PC-3 (cell line): ENCODE measurements around the gene ITGB1BP1. TPM values are rescaled to one million over a fixed set of nuclear protein-coding genes. Genes with fewer than 3 reads are reported as not detected.

Experiments
- ATAC-seq: fragments of 200-7000 bp; cut with Tn5 transposase; 2 replicates; pipeline ENCODE4 v1.9.1; 2020; ENCODE audit warnings: mild to moderate bottlenecking, moderate library complexity
- BruUV-seq: library from RNA; stranded (reverse); fragments of 400-500 nt; replicated peaks from 2 replicates; lab custom pipeline; 2021; lab: Mats Ljungman, UMichigan
- CTCF ChIA-PET: fragments of 300-600 bp; sonication (Branson Sonifier 250); formaldehyde crosslinking; loops from one replicate; lab custom pipeline; 2022; ENCODE audit warnings: antibody characterized with exemption; lab: Charles Lee
- POLR2A ChIA-PET: fragments of 300-600 bp; sonication (Branson Sonifier 250); formaldehyde crosslinking; loops from one replicate; lab custom pipeline; 2022; ENCODE audit warnings: antibody characterized with exemption; ENCODE audit not compliant: unreplicated experiment; lab: Charles Lee
- DNase-seq: peaks from one replicate; pipeline ENCODE4 v3.0.0-alpha.2; 2015
- H2AFZ ChIP-seq: fragments of 300-600 bp; sonication (generic); 2 replicates; pipeline ENCODE4 v1.6.0; 2016; ENCODE audit warnings: antibody characterized with exemption, low read length
- H3F3A ChIP-seq: fragments of 300-600 bp; sonication (generic); one replicate; pipeline ENCODE4 v1.6.0; 2017; ENCODE audit warnings: antibody characterized with exemption, low read length, control low read depth, mild to moderate bottlenecking; ENCODE audit not compliant: unreplicated experiment
- H3K27ac ChIP-seq: fragments of 300-600 bp; sonication (generic); 2 replicates; pipeline ENCODE4 v1.5.1; 2016; ENCODE audit warnings: mild to moderate bottlenecking, low read length
- H3K27me3 ChIP-seq: fragments of 300-600 bp; sonication (generic); 2 replicates; pipeline ENCODE4 v1.6.1; 2016; ENCODE audit warnings: low read length, mixed read lengths
- H3K36me3 ChIP-seq: fragments of 300-600 bp; sonication (generic); 2 replicates; pipeline ENCODE4 v1.6.1; 2016; ENCODE audit warnings: low read depth, mixed run types, low read length, mixed read lengths
- H3K4me1 ChIP-seq: fragments of 300-600 bp; sonication (generic); 2 replicates; pipeline ENCODE4 v1.5.1; 2016; ENCODE audit warnings: low read length; ENCODE audit not compliant: insufficient read depth
- H3K4me2 ChIP-seq: fragments of 300-600 bp; sonication (generic); 2 replicates; pipeline ENCODE4 v1.6.0; 2016; ENCODE audit warnings: low read length
- H3K4me3 ChIP-seq: fragments of 300-600 bp; sonication (generic); 2 replicates; pipeline ENCODE4 v1.5.1; 2016; ENCODE audit warnings: mild to moderate bottlenecking, low read length, mixed read lengths
- H3K79me2 ChIP-seq: fragments of 300-600 bp; sonication (generic); 2 replicates; pipeline ENCODE4 v1.6.1; 2017; ENCODE audit warnings: low read length, mixed read lengths
- H3K9ac ChIP-seq: fragments of 300-600 bp; sonication (generic); 2 replicates; pipeline ENCODE4 v1.6.0; 2016; ENCODE audit warnings: mild to moderate bottlenecking, low read length
- H3K9me2 ChIP-seq: fragments of 300-600 bp; sonication (generic); replicated peaks from 2 replicates; pipeline ENCODE4 v1.6.1; 2016; ENCODE audit warnings: mixed run types, low read length, mixed read lengths
- H3K9me3 ChIP-seq: fragments of 300-600 bp; sonication (generic); 2 replicates; pipeline ENCODE4 v1.6.1; 2016; ENCODE audit warnings: low read length, mixed read lengths
- H4K20me1 ChIP-seq: fragments of 300-600 bp; sonication (generic); 2 replicates; pipeline ENCODE4 v1.6.1; 2016; ENCODE audit warnings: low read length, mixed read lengths
- EZH2 ChIP-seq: fragments of 300-600 bp; sonication (generic); IDR thresholded peaks from one replicate; pipeline ENCODE4 v1.6.1; 2017; ENCODE audit warnings: antibody characterized with exemption, mild to moderate bottlenecking, low read length; ENCODE audit not compliant: unreplicated experiment
- EZH2phosphoT487 ChIP-seq: fragments of 300-600 bp; sonication (generic); IDR thresholded peaks from 2 replicates; pipeline ENCODE4 v1.6.1; 2018; ENCODE audit warnings: mild to moderate bottlenecking, antibody characterized with exemption, low read length, borderline replicate concordance
- intact Hi-C: fragments of 100-400 bp; cut with micrococcal nuclease; formaldehyde crosslinking; loops from 2 replicates; pipeline ENCODE4 v1.9.0; 2023
- total RNA-seq: library from RNA; depleted of rRNA; stranded (reverse); fragments of >200 nt; gene quantifications from 2 replicates; pipeline ENCODE4 v1.2.3, GENCODE V29; 2014; rRNA removed
- TF ChIP-seq, protein P1 (sequence below): fragments of 300-600 bp; sonication (generic); conservative IDR thresholded peaks from 2 replicates; pipeline ENCODE4 v1.5.1; 2017; ENCODE audit warnings: antibody characterized with exemption, low read depth, mild to moderate bottlenecking, low read length

The ITGB1BP1 gene
- total RNA-seq, 1 experiment from 2014 or later: 77.6 TPM

DNA sequence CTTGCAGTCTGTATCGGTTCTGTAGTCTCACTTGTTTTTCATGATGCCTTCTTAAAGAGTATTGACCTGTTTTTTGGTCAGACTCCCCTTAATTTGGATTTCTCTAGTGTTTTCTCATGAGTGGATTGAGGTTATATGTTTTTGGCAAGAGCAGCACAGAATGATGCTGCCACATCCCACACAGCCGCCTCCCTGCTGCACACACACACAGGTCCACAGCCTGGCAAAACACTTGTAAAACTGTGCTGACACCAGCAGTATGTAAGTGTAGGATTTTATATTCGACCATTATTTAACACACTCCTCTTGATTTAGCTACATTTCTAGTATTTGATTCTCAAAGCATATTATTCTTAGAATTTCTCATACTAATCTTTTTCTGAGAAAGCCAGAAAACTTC is 68.1 kb downstream of the ITGB1BP1 start:
- Histone ChIP-seq H3K9me3 (no peaks in the 10 kb centered on the region), H2AFZ (no peak overlapping the region), H3K36me3 (peaks cover 79% of the 10 kb centered on the region), H3K27me3 (no peaks in the 10 kb centered on the region), H3K9ac (no peak overlapping the region), H3K4me3 (no peak overlapping the region), H3K4me1 (no peaks in the 10 kb centered on the region), H4K20me1 (no peaks in the 10 kb centered on the region), H3K27ac (no peak overlapping the region), H3F3A (no peaks in the 10 kb centered on the region), H3K4me2 (no peak overlapping the region), H3K9me2 (no peaks in the 10 kb centered on the region), H3K79me2 (no peaks in the 10 kb centered on the region)
- intact Hi-C loops: no loop called here
- no peak for ATAC-seq
- DNase-seq: no peak
- TF ChIP-seq, protein P1, sequence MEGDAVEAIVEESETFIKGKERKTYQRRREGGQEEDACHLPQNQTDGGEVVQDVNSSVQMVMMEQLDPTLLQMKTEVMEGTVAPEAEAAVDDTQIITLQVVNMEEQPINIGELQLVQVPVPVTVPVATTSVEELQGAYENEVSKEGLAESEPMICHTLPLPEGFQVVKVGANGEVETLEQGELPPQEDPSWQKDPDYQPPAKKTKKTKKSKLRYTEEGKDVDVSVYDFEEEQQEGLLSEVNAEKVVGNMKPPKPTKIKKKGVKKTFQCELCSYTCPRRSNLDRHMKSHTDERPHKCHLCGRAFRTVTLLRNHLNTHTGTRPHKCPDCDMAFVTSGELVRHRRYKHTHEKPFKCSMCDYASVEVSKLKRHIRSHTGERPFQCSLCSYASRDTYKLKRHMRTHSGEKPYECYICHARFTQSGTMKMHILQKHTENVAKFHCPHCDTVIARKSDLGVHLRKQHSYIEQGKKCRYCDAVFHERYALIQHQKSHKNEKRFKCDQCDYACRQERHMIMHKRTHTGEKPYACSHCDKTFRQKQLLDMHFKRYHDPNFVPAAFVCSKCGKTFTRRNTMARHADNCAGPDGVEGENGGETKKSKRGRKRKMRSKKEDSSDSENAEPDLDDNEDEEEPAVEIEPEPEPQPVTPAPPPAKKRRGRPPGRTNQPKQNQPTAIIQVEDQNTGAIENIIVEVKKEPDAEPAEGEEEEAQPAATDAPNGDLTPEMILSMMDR: no peak
- TF ChIP-seq EZH2phosphoT487: no peak
- TF ChIP-seq EZH2: no peak
- ChIA-PET POLR2A (no interaction called here), CTCF (no interaction called here)
- BruUV-seq: no TSS peak

DNA sequence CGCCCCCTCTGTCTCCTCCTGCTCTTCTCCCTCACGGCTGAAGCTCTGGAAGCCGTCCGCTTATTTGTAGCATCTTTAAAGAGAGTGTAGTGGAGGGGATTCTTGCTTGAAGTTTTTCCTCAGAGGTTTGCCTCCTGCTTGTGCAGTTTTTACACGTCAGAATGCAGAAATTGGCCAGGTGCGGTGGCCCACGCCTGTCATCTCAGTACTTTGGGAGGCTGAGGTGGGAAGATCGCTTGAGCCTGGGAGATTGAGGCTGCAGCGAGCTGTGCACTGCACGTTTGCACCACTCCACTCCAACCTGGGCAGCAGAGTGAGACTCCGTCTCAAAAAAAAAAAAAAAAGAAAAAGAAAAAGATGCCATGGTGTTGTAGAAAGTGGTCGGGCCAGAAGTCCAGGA is 69.0 kb downstream of the ITGB1BP1 start:
- ATAC-seq (no peak), DNase-seq (no peak)
- no peaks in the 10 kb centered on the region for H3K9me3 ChIP-seq
- H3K27me3 ChIP-seq: no peaks in the 10 kb centered on the region
- CTCF ChIA-PET: no interaction called here
- no TSS peak for BruUV-seq
- no peak overlapping the region for H2AFZ ChIP-seq
- no peaks in the 10 kb centered on the region for H3K4me1 ChIP-seq
- H3K9ac ChIP-seq: no peak overlapping the region
- peaks cover 78% of the 10 kb centered on the region for H3K36me3 ChIP-seq
- H3K79me2 ChIP-seq: no peaks in the 10 kb centered on the region
- H3F3A ChIP-seq: no peaks in the 10 kb centered on the region
- intact Hi-C loops: no loop called here
- TF ChIP-seq EZH2 (no peak), EZH2phosphoT487 (no peak)
- TF ChIP-seq, protein P1: no peak
- no peak overlapping the region for H3K4me2 ChIP-seq
- POLR2A ChIA-PET: no interaction called here
- no peaks in the 10 kb centered on the region for H3K9me2 ChIP-seq
- no peaks in the 10 kb centered on the region for H4K20me1 ChIP-seq
- H3K4me3 ChIP-seq: no peak overlapping the region
- no peak overlapping the region for H3K27ac ChIP-seq

Other genes starting within 250 kb of the ITGB1BP1 start
- gene ASAP2, start 216.7 kb downstream of the ITGB1BP1 start, total RNA-seq: 25.2 and 34.5 TPM in 2 replicates
- 42.6 and 60.1 TPM in 2 replicates for gene CPSF3, start 126 bp upstream of the ITGB1BP1 start, total RNA-seq
- 39.3 and 46.8 TPM in 2 replicates for gene IAH1, start 51.0 kb upstream of the ITGB1BP1 start, total RNA-seq
- gene ADAM17, start 132.3 kb upstream of the ITGB1BP1 start, total RNA-seq: 23.0 and 34.3 TPM in 2 replicates
- gene YWHAQ, start 207.5 kb upstream of the ITGB1BP1 start, total RNA-seq: 354 and 377 TPM in 2 replicates